Colonic mucosa (tissue), 4 donors: ENCODE results near the gene IQSEC1. TPM values are rescaled to one million over a fixed set of nuclear protein-coding genes. Genes with fewer than 3 reads are reported as not detected.
A peak's percentile ranks its signal among the peaks of the same experiment; 100 is the strongest.

Source experiments
- DNase-seq: peaks from one replicate; pipeline ENCODE4 v3.0.0-alpha.2; 2020
- H3K27ac ChIP-seq: fragments of 200-600 bp; one replicate; pipeline ENCODE4 v1.8.0; 2021
- H3K27me3 ChIP-seq: fragments of 200-600 bp; one replicate; pipeline ENCODE4 v1.8.0; 2021
- H3K36me3 ChIP-seq: fragments of 200-600 bp; one replicate; pipeline ENCODE4 v1.8.0; 2021
- H3K4me1 ChIP-seq: fragments of 200-600 bp; one replicate; pipeline ENCODE4 v1.8.0; 2021; ENCODE audit warnings: mild to moderate bottlenecking
- H3K4me3 ChIP-seq: fragments of 200-600 bp; one replicate; pipeline ENCODE4 v1.8.0; 2021
- H3K9ac ChIP-seq, 2 donors: one replicate each; pipeline ENCODE4 v1.7.0; 2013; ENCODE audit warnings: control low read depth in 2 of 2, low read depth in 2 of 2, low read length in 2 of 2
- H3K9me3 ChIP-seq: fragments of 200-600 bp; one replicate; pipeline ENCODE4 v1.8.0; 2021
- CTCF ChIP-seq: fragments of 200-600 bp; IDR thresholded peaks from one replicate; pipeline ENCODE4 v1.8.0; 2022; ENCODE audit warnings: antibody characterized with exemption, mild to moderate bottlenecking
- intact Hi-C: fragments of 100-400 bp; cut with DNase I; formaldehyde crosslinking; loops from one replicate; pipeline ENCODE4 v1.14.1; 2022
- total RNA-seq, 2 donors: library from RNA; stranded (reverse); fragmentation: NEBNext Ultra II Directional in 1 of 2; extraction: Animal tissue kit (Norgen Biotek cat#: 25700) in 1 of 2; gene quantifications; one replicate each; pipeline ENCODE4 v1.2.1, GENCODE V29; 2021
- donor health status: healthy.
- donor health status: DM: no; HTN: no; CAD: no.
- donor health status: DM: no; HTN: no; CAD: no.

The IQSEC1 gene
- total RNA-seq, 2 donors from 2014 or later: 14.8 to 19.2 TPM

GRCh38 chr3:12999147-13000140, 73.8 kb downstream of the IQSEC1 start:
- peak overlapping the region; percentile 73 for H3K27ac ChIP-seq
- H3K9ac ChIP-seq: peak overlapping the region in 1 of 2 donors; percentile 15

GRCh38 chr3:12998648-12999047, 74.6 kb downstream of the IQSEC1 start:
- DNase-seq: no peak
- TF ChIP-seq CTCF: no peak
- Histone ChIP-seq H3K4me1 (no peaks in the 10 kb centered on the region), H3K27me3 (no peaks in the 10 kb centered on the region), H3K36me3 (no peaks in the 10 kb centered on the region), H3K9ac (no peak overlapping the region), H3K27ac (peak overlapping the region; percentile 73), H3K4me3 (no peak overlapping the region), H3K9me3 (no peaks in the 10 kb centered on the region)
- intact Hi-C loops: no loop called here

More at GRCh38 chr3:12999147-13000140, 73.8 kb downstream of the IQSEC1 start:
- H3K4me3 ChIP-seq: no peak overlapping the region
- H3K9me3 ChIP-seq: no peaks in the 10 kb centered on the region
- no peak for TF ChIP-seq CTCF
- H3K27me3 ChIP-seq: no peaks in the 10 kb centered on the region
- intact Hi-C loops: no loop called here
- no peaks in the 10 kb centered on the region for H3K36me3 ChIP-seq
- DNase-seq: peak; percentile 95
- H3K4me1 ChIP-seq: no peaks in the 10 kb centered on the region

DNA sequence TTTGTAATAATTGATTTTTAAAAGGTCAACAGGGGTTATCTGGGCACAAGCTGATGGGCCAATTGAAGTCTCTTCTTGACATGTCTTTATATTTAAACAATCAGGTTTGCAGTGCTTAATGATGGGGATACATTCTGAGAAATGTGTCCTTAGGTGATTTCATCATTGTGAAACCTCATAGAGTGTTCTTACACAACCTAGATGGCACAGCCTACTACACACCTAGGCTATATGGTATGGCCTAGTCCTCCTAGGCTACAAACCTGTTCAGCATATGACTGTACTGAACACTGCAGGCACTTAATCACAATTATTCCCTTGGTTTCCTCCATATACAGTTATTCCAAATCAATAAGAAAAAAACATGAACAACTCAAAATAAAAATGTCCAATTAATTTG, 75.8 kb downstream of the IQSEC1 start:
- TF ChIP-seq CTCF: no peak
- Histone ChIP-seq H3K4me1 (no peaks in the 10 kb centered on the region), H3K4me3 (no peak overlapping the region), H3K9me3 (no peaks in the 10 kb centered on the region), H3K27ac (no peak overlapping the region), H3K27me3 (no peaks in the 10 kb centered on the region), H3K9ac (no peak overlapping the region), H3K36me3 (no peaks in the 10 kb centered on the region)
- no peak for DNase-seq
- intact Hi-C loops: no loop called here

GRCh38 chr3:12996181-12996506, 77.1 kb downstream of the IQSEC1 start:
- TF ChIP-seq CTCF: no peak
- no peak overlapping the region for H3K27ac ChIP-seq
- no peak for DNase-seq

DNA sequence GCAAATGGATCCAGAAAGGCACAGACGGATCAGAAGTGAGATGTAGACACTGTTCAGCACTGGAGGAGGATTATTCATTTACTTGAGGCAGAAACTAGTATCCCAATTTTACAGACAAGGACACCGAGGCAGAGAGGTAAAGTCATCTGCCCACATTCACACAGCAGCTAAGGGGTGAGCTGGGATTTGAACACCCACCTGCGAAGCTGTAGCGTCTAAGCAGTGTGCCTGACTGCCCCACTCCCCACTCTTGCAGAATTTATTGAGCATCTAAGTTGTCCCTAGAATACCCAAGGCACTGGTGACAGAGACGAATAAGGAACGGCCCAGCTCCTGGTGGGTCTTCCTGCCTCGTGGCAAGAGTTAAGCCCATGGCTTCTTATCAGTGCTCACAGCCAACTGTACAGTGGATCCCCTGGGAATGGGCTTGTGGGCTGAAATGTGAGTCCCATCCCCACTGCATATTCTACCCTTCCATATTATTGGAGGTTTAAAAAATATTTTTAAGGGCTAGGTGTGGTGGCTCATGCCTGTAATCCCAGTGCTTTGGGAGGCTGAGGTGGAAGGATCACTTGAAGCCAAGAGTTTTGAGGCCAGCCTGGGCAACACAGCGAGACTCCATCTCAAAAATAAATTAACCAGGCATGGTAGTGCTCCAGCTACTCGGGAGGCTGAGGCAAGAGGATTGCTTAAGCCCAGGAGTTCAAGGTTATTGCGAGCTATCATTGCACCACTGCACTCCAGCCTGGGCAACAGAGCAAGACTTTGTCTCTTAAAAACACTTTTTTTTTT, 77.6 kb downstream of the IQSEC1 start:
- H3K9ac ChIP-seq: no peak overlapping the region
- TF ChIP-seq CTCF: no peak
- no peaks in the 10 kb centered on the region for H3K36me3 ChIP-seq
- intact Hi-C loops: no loop called here
- H3K4me1 ChIP-seq: no peaks in the 10 kb centered on the region
- no peaks in the 10 kb centered on the region for H3K9me3 ChIP-seq
- no peaks in the 10 kb centered on the region for H3K27me3 ChIP-seq
- H3K27ac ChIP-seq: peak overlapping the region; percentile 86
- H3K4me3 ChIP-seq: peak overlapping the region; percentile 59
- DNase-seq: no peak

More at GRCh38 chr3:12996181-12996506, 77.1 kb downstream of the IQSEC1 start:
- Histone ChIP-seq H3K36me3 (no peaks in the 10 kb centered on the region), H3K9ac (no peak overlapping the region), H3K4me3 (no peak overlapping the region), H3K27me3 (no peaks in the 10 kb centered on the region), H3K4me1 (no peaks in the 10 kb centered on the region), H3K9me3 (no peaks in the 10 kb centered on the region)
- intact Hi-C loops: no loop called here
